Activated T-helper 1 cell treated with anti-CD3 and anti-CD28 coated beads, Interleukin-12 subunit alpha, Interleukin-12 subunit beta, Interleukin-2, Interleukin-4 antibody, amounts not matched to agents 30 ng/mL and 10 ng/mL and 1 ng/mL, durations not matched to agents 14 hours and 24 hours and 36 hours (primary cell): ENCODE measurements around the gene C1QC. TPM values are rescaled to one million over a fixed set of nuclear protein-coding genes. Genes with fewer than 3 reads are reported as not detected.

Experiments
- DNase-seq: peaks from one replicate; pipeline ENCODE4 v3.0.0; 2021; ENCODE audit warnings: low spot score
- H3K27ac Mint-ChIP-seq: one replicate; pipeline ENCODE4 v1.8.0; 2021; ENCODE audit warnings: mild to moderate bottlenecking, mixed read lengths
- H3K27me3 Mint-ChIP-seq: one replicate; pipeline ENCODE4 v1.8.0; 2022; ENCODE audit warnings: mild to moderate bottlenecking, moderate library complexity, mixed read lengths; ENCODE audit not compliant: insufficient read depth
- H3K36me3 Mint-ChIP-seq: one replicate; pipeline ENCODE4 v1.8.0; 2021; ENCODE audit warnings: low read depth, mixed read lengths
- H3K4me1 Mint-ChIP-seq: one replicate; pipeline ENCODE4 v1.8.0; 2021; ENCODE audit warnings: low read depth, mixed read lengths
- H3K4me3 Mint-ChIP-seq: one replicate; pipeline ENCODE4 v1.8.0; 2021; ENCODE audit warnings: mild to moderate bottlenecking, moderate library complexity, mixed read lengths
- H3K9me3 Mint-ChIP-seq: one replicate; pipeline ENCODE4 v1.8.0; 2021; ENCODE audit warnings: mixed read lengths
- intact Hi-C: fragments of 100-400 bp; cut with micrococcal nuclease; formaldehyde crosslinking; loops from one replicate; pipeline ENCODE4 v1.15.1; 2024
- total RNA-seq: library from RNA; stranded (reverse); gene quantifications from 2 replicates; pipeline ENCODE4 v1.2.3, GENCODE V29; 2022

Gene C1QC
- total RNA-seq = not detected in 2 replicates

GRCh38 chr1:22643381-22643780, at the start of gene C1QC:
Gene C1QC (plus strand): TSS chr1:22643633. CDS start chr1:22644024, 391 bp downstream.
- Mint-ChIP-seq H3K4me1 (no peaks in the 10 kb centered on the region), H3K36me3 (no peaks in the 10 kb centered on the region), H3K4me3 (no peak within 1 kb of the TSS)

GRCh38 chr1:22594396-22594795, 49.0 kb upstream of the C1QC start:
- intact Hi-C loops = no loop called here
- DNase-seq = no peak
- Mint-ChIP-seq H3K4me1 (no peaks in the 10 kb centered on the region), H3K9me3 (no peaks in the 10 kb centered on the region), H3K4me3 (no peak overlapping the region), H3K27ac (no peak overlapping the region), H3K36me3 (no peaks in the 10 kb centered on the region), H3K27me3 (peaks cover 2% of the 10 kb centered on the region)

More at GRCh38 chr1:22643381-22643780, at the start of gene C1QC:
- no peaks in the 10 kb centered on the region for H3K9me3 Mint-ChIP-seq
- peaks cover 2% of the 10 kb centered on the region for H3K27me3 Mint-ChIP-seq
- H3K27ac Mint-ChIP-seq = no peak within 1 kb of the TSS
- intact Hi-C loops = no loop called here
- DNase-seq = no peak

- Mint-ChIP-seq H3K4me3 (no peak overlapping the region), H3K4me1 (no peaks in the 10 kb centered on the region), H3K36me3 (no peaks in the 10 kb centered on the region), H3K9me3 (no peaks in the 10 kb centered on the region), H3K27me3 (peaks cover 2% of the 10 kb centered on the region), H3K27ac (no peak overlapping the region)
- intact Hi-C loops = no loop called here
- DNase-seq = no peak
Observed at GRCh38 chr1:22595108-22595507, 48.3 kb upstream of the C1QC start.

- Mint-ChIP-seq H3K27me3 (no peaks in the 10 kb centered on the region), H3K4me3 (no peak overlapping the region), H3K4me1 (no peaks in the 10 kb centered on the region), H3K9me3 (no peaks in the 10 kb centered on the region), H3K36me3 (no peaks in the 10 kb centered on the region), H3K27ac (no peak overlapping the region)
- no peak for DNase-seq
- intact Hi-C loops = no loop called here
Observed at GRCh38 chr1:22597301-22597965, 46.0 kb upstream of the C1QC start.

GRCh38 chr1:22597996-22598395, 45.4 kb upstream of the C1QC start:
- intact Hi-C loops = no loop called here
- no peaks in the 10 kb centered on the region for H3K36me3 Mint-ChIP-seq
- no peaks in the 10 kb centered on the region for H3K4me1 Mint-ChIP-seq
- H3K4me3 Mint-ChIP-seq = no peak overlapping the region
- no peaks in the 10 kb centered on the region for H3K27me3 Mint-ChIP-seq
- H3K9me3 Mint-ChIP-seq = no peaks in the 10 kb centered on the region
- H3K27ac Mint-ChIP-seq = no peak overlapping the region
- DNase-seq = no peak

GRCh38 chr1:22598736-22599135, 44.7 kb upstream of the C1QC start:
- intact Hi-C loops = no loop called here
- no peak overlapping the region for H3K4me3 Mint-ChIP-seq
- H3K27ac Mint-ChIP-seq = no peak overlapping the region
- H3K9me3 Mint-ChIP-seq = no peaks in the 10 kb centered on the region
- H3K4me1 Mint-ChIP-seq = no peaks in the 10 kb centered on the region
- H3K36me3 Mint-ChIP-seq = no peaks in the 10 kb centered on the region
- H3K27me3 Mint-ChIP-seq = no peaks in the 10 kb centered on the region
- no peak for DNase-seq

- intact Hi-C loops = no loop called here
- Mint-ChIP-seq H3K36me3 (no peaks in the 10 kb centered on the region), H3K27ac (no peak overlapping the region), H3K4me3 (no peak overlapping the region), H3K9me3 (no peaks in the 10 kb centered on the region), H3K27me3 (peaks cover 5% of the 10 kb centered on the region), H3K4me1 (no peaks in the 10 kb centered on the region)
- no peak for DNase-seq
Observed at GRCh38 chr1:22600071-22600816, 43.2 kb upstream of the C1QC start.

- no peaks in the 10 kb centered on the region for H3K36me3 Mint-ChIP-seq
- no peaks in the 10 kb centered on the region for H3K4me1 Mint-ChIP-seq
- peaks cover 5% of the 10 kb centered on the region for H3K27me3 Mint-ChIP-seq
- H3K27ac Mint-ChIP-seq = no peak overlapping the region
- intact Hi-C loops = no loop called here
- H3K4me3 Mint-ChIP-seq = no peak overlapping the region
- no peak for DNase-seq
- H3K9me3 Mint-ChIP-seq = no peaks in the 10 kb centered on the region
Observed at GRCh38 chr1:22600817-22601605, 42.4 kb upstream of the C1QC start.

- no peak overlapping the region for H3K27ac Mint-ChIP-seq
- intact Hi-C loops = no loop called here
- H3K4me3 Mint-ChIP-seq = no peak overlapping the region
- no peaks in the 10 kb centered on the region for H3K9me3 Mint-ChIP-seq
- DNase-seq = no peak
- peaks cover 11% of the 10 kb centered on the region for H3K27me3 Mint-ChIP-seq
- no peaks in the 10 kb centered on the region for H3K36me3 Mint-ChIP-seq
- no peaks in the 10 kb centered on the region for H3K4me1 Mint-ChIP-seq
Observed at GRCh38 chr1:22601610-22602009, 41.8 kb upstream of the C1QC start.

- Mint-ChIP-seq H3K27me3 (peaks cover 11% of the 10 kb centered on the region), H3K36me3 (no peaks in the 10 kb centered on the region), H3K9me3 (no peaks in the 10 kb centered on the region), H3K4me1 (no peaks in the 10 kb centered on the region), H3K4me3 (no peak overlapping the region), H3K27ac (no peak overlapping the region)
- intact Hi-C loops = no loop called here
- no peak for DNase-seq
Observed at GRCh38 chr1:22602060-22602740, 41.2 kb upstream of the C1QC start.

- H3K27me3 Mint-ChIP-seq = peaks cover 14% of the 10 kb centered on the region
- H3K27ac Mint-ChIP-seq = no peak overlapping the region
- H3K4me3 Mint-ChIP-seq = no peak overlapping the region
- DNase-seq = no peak
- H3K9me3 Mint-ChIP-seq = no peaks in the 10 kb centered on the region
- no peaks in the 10 kb centered on the region for H3K4me1 Mint-ChIP-seq
- no peaks in the 10 kb centered on the region for H3K36me3 Mint-ChIP-seq
- intact Hi-C loops = no loop called here
Observed at GRCh38 chr1:22606161-22606560, 37.3 kb upstream of the C1QC start.

GRCh38 chr1:22607154-22607553, 36.3 kb upstream of the C1QC start:
- Mint-ChIP-seq H3K4me3 (no peak overlapping the region), H3K27me3 (peaks cover 14% of the 10 kb centered on the region), H3K36me3 (no peaks in the 10 kb centered on the region), H3K4me1 (no peaks in the 10 kb centered on the region), H3K27ac (no peak overlapping the region), H3K9me3 (no peaks in the 10 kb centered on the region)
- intact Hi-C loops = no loop called here
- no peak for DNase-seq
